GM21423 (cell line): Measurements from ENCODE around the gene CDK5RAP1.
"Not testable (repeated sequence)": the region's sequence is repeated elsewhere in the genome, so short reads cannot be mapped to it uniquely, and the experiment has no call there.

Experiments used
- ATAC-seq: cut with Tn5 transposase; IDR thresholded peaks from one replicate; pipeline ENCODE4 v1.9.1; 2021; ENCODE audit warnings: mild to moderate bottlenecking, moderate library complexity; ENCODE audit not compliant: unreplicated experiment

CDK5RAP1 gene, protein sequence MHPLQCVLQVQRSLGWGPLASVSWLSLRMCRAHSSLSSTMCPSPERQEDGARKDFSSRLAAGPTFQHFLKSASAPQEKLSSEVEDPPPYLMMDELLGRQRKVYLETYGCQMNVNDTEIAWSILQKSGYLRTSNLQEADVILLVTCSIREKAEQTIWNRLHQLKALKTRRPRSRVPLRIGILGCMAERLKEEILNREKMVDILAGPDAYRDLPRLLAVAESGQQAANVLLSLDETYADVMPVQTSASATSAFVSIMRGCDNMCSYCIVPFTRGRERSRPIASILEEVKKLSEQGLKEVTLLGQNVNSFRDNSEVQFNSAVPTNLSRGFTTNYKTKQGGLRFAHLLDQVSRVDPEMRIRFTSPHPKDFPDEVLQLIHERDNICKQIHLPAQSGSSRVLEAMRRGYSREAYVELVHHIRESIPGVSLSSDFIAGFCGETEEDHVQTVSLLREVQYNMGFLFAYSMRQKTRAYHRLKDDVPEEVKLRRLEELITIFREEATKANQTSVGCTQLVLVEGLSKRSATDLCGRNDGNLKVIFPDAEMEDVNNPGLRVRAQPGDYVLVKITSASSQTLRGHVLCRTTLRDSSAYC

GRCh38 chr20:33401184-33401920 lies at the start of gene CDK5RAP1:
Gene CDK5RAP1, minus strand, starts transcription at chr20:33401519. Its CDS starts 4,455 bp downstream, at chr20:33397064.
- peak; percentile 83 for ATAC-seq

GRCh38 chr20:33450867-33451266 lies 49.5 kb upstream of the CDK5RAP1 start:
- no peak for ATAC-seq

DNA sequence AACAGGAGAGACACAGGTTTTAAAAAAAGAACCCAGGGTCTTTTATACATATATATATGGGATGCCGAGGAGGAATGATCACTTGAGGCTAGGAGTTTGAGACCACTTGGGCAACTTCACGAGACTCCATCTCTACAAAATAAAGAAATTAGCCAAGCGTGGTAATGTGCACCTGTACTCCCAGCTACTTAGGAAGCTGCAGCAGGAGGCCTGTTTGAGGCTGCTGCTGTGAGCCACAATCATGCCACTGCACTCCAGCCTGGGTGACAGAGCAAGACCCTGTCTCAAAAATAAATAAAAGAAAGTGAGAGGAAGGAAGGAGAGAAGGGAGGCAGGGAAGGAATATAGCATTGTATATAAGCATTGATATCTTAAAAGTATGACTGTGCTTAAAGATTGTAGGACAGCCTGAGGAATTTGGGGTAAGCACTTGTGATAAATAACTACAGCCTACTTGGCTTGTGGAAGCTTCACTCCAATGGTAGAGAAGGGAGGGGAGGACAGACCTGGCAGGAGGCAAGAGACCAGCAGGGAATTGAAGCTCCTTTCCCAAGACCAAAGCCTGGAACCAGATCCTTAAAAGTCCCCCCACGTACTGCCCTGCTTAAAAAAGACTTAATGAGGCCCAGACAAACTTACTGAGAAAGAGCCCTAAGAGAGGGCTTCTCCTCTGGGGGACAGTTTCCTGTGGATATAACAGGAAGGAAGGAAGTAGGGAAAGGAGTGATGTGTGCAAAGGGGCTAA lies 44.7 kb upstream of the CDK5RAP1 start:
- no peak for ATAC-seq

DNA sequence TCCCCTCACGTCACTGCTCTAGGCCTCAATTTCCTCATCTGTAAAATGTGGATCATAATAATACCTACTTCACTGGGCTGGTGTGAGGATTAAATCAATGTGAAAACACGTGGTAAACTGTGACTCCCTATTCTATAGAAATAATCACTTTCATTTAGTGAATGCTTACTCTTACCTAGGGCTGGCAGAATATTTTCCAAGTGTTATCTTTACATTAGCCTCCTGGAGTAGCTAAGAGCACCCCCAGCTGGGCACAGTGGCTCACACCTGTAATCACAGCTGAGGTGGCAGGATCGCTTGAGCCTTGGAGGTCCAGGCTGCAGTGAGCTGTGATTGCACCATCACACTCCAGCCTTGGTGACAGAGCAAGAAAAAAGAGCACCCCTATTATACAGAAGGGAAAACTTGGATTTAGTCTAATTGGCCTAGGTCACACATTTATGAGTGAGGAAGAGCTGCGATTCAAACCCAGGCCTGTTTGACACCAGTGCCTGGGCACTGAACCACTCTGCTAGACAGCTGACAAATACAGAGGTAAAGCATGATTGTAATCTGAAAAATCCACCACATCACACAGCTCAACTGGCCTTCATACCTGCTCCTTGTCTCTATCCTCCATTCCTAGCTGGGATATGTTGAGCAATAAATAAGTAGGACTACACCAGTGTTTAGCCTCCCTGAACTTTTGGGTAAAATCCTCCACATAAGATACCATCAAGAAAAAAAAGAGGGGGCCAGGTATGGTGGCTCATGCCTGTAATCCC lies 43.7 kb upstream of the CDK5RAP1 start:
- no peak for ATAC-seq

GRCh38 chr20:33443512-33444239 lies 42.4 kb upstream of the CDK5RAP1 start, which contains the start of gene SNTA1:
Gene SNTA1, minus strand, starts transcription at chr20:33443763. Its CDS starts 143 bp downstream, at chr20:33443620.
- peak; percentile 75 for ATAC-seq

DNA sequence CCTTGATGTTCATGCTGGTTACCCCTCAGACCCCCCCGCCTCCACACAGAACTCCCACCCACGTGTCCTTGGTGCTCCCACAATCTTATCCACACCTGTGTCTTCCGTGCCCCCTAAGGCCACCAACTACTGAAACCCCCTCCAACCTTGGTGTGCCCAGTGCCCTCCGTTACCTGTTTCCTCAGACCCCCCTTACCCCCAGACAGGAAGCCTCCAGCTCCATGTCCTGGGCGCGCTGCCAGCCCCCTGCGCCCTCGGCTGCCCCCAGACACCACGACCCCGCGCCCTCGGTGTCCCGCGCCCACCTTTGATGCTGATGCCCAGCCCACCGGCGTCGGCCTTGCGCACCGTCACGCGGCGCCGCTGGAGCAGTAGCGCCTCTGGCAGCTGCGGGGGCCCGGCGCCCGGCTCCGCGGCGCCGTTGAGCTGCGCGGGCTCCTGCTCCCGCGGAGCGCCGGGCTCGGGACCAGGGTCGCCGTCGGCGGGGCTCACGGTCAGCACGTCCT lies 41.7 kb upstream of the CDK5RAP1 start:
- peak; percentile 21 for ATAC-seq

DNA sequence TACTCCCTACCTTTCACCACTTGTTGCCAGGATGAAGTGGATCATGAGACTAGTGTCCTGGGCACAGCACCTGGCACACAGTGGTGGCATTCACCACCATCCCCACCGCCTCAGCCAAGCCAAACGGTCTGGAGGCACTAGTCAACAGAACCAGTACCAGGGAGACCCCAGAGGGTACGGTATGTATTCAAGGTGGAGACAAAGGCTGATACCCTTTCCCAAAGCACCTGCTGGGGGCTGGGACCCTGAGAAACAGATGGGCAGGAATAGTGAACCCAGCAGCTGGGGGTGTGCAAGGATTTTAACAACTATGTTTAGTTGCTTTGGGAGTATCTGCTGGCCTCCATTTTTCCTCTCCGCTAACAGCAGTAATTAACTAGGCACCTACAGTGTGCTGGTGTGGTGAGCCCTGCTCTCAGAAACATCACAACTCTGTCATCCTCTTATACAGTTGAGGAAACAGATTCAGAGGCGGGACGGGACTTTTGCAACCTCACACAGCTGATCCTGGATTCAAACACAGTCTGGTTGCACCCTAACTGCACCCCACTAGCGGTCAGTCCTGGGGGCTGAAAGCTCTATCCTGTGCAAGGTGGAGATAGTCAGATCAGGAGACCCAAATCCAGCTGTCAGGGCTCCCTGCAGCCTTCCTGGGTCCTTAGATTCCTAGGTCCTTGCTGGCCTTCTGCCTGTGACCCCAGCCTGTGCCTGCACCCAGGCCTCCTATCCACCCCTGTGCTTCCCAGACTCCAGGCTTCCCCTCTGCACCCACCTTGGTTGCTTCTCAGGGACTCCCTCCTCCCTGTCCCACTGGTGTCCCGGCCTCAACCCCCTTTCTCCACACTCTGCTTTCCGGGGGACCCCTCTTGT lies 41.1 kb upstream of the CDK5RAP1 start:
- no peak for ATAC-seq

GRCh38 chr20:33441142-33441955 lies 40.0 kb upstream of the CDK5RAP1 start:
- no peak for ATAC-seq

DNA sequence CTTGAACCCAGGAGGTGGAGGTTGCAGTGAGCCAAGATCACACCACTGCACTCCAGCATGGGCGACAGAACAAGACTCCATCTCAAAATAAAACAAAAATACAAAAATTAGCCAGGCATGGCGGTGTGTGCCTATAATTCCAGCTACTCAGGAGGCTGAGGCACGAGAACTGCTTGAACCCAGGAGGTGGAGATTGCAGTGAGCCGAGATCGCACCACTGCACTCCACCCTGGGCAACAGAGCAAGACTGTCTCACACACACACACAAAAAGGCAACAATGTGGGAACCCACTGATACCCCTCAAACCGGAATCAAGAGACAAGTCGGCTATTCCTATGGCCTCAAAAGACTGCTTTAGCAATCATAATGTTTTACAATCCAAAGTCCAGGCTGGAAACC lies 39.2 kb upstream of the CDK5RAP1 start:
- ATAC-seq, result not testable (repeated sequence)

DNA sequence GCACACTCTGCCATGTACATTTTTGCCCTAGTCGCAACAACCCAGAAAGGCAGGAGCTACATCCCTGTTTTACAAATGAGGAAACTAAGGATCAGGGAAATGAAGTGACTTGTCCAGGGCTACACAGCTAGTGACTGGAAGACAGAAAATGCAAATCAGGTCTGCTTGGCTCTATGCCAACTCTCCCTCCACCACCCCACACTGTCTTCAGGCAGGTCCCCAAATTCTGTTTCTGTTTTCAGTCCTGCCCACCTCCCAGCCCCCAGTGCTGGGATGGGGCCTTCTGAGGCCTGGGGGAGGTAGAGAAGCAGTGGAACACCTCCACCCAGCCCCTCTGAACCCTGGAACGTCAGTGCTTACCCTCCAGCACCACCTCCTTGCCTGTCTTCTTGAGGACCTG lies 37.2 kb upstream of the CDK5RAP1 start:
- ATAC-seq, result no peak

DNA sequence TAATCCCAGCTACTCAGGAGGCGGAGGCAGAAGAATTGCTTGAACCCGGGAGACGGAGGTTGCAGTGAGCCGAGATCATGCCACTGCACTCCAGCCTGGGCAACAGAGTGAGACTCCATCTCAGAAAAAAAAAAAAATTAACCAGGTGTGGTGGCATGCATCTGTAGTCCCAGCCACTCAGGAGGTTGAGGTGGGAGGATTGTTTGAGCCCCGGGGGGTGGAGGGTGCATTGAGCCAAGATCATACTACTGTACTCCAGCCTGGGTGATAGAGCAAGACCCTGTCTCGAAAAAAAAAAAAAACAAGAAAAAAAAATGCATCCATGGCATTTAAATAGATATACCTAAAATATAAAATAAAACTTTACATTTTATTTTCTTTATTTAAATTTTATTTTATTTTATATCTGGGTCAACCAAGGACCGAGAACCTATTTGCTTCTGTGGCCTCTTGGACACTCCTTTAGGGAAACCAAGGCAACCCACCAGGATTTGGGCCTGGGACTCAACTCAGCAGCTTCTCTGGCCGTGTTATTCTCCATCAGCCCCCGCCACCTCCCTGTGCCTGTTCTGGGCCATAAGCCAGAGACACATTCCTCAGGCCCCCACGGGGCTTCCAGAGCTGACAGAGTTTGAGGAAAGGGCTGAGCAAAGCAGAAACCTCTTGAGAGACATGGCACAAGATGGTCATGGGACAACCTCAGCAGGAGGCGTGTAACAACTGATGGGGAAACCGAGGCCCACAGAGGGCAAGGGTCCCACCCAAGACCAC lies 36.0 kb upstream of the CDK5RAP1 start:
- no peak for ATAC-seq

GRCh38 chr20:33434434-33434833 lies 33.1 kb upstream of the CDK5RAP1 start:
- ATAC-seq, result no peak

GRCh38 chr20:33433465-33434234 lies 32.3 kb upstream of the CDK5RAP1 start:
- ATAC-seq, result no peak

DNA sequence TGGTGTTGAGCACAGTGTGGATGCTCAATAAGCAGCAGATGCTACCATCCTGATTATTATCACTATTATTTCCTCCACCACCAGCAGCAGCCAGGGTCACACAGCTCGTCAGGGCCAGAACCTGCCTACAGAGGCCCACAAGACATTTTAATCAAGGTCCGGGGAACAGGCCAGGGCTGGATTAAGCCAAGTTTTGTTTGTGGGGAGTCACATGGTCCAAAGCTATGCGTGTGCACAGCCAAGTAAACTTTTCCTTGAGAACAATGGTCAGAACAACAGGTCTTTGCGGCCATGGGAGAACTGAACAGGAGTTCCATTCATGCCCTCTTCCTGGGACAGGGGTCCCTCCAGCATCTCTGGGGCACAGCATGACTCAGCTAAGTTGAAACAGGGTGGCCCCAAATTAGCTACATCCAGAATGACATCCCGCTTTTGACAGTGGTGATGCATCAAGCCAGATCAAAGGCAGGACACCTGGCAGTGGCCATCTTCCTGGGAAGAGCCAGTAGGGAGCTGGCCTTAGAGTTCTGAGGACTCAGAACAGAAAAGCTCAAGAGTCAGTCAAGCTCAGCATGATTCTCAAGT lies 30.6 kb upstream of the CDK5RAP1 start:
- no peak for ATAC-seq

DNA sequence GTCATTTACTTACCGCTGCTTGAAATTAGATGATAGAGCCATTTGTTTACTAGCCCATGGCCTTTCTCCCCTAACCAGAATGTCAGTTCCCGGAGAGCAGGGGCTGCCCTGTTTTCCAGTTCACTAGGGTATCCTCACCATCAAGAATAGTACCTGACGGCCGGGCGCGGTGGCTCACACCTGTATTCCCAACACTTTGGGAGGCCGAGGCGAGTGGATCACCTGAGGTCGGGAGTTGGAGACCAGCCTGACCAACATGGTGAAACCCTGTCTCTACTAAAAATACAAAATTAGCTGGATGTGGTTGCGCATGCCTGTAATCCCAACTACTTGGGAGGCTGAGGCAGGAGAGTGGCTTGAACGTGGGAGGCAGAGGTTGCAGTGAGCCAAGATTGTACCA lies 22.6 kb upstream of the CDK5RAP1 start:
- ATAC-seq, result not testable (repeated sequence)
